A673 (cell line): Measurements from ENCODE around the gene TSPYL2.

Experiments
- CTCF ChIP-seq: fragments of 300-800, 200-600 bp; sonication (generic); conservative IDR thresholded peaks from 2 replicates; pipeline ENCODE4 v1.5.1; 2017; ENCODE audit warnings: low read depth, mild to moderate bottlenecking, antibody characterized with exemption, low read length, moderate library complexity, mixed read lengths
- EZH2 ChIP-seq: fragments of 200-600 bp; sonication (generic); IDR thresholded peaks from 2 replicates; pipeline ENCODE4 v1.6.1; 2017; ENCODE audit warnings: borderline replicate concordance, low read depth, mild to moderate bottlenecking, mixed read lengths, antibody characterized with exemption, low read length; ENCODE audit not compliant: poor library complexity, severe bottlenecking

GRCh38 chrX:53071064-53071463 lies 11.1 kb upstream of the TSPYL2 start:
- TF ChIP-seq CTCF: no peak
- no peak for TF ChIP-seq EZH2
